PC-3 (cell line): ENCODE measurements around the gene CADM3. TPM values are rescaled to one million over a fixed set of nuclear protein-coding genes. Genes with fewer than 3 reads are reported as not detected.

Experiments used
- ATAC-seq: fragments of 200-7000 bp; cut with Tn5 transposase; 2 replicates; pipeline ENCODE4 v1.9.1; 2020; ENCODE audit warnings: mild to moderate bottlenecking, moderate library complexity
- BruUV-seq: library from RNA; stranded (reverse); fragments of 400-500 nt; replicated peaks from 2 replicates; lab custom pipeline; 2021; lab: Mats Ljungman, UMichigan
- CTCF ChIA-PET: fragments of 300-600 bp; sonication (Branson Sonifier 250); formaldehyde crosslinking; loops from one replicate; lab custom pipeline; 2022; ENCODE audit warnings: antibody characterized with exemption; lab: Charles Lee
- POLR2A ChIA-PET: fragments of 300-600 bp; sonication (Branson Sonifier 250); formaldehyde crosslinking; loops from one replicate; lab custom pipeline; 2022; ENCODE audit warnings: antibody characterized with exemption; ENCODE audit not compliant: unreplicated experiment; lab: Charles Lee
- DNase-seq: peaks from one replicate; pipeline ENCODE4 v3.0.0-alpha.2; 2015
- H2AFZ ChIP-seq: fragments of 300-600 bp; sonication (generic); 2 replicates; pipeline ENCODE4 v1.6.0; 2016; ENCODE audit warnings: antibody characterized with exemption, low read length
- H3F3A ChIP-seq: fragments of 300-600 bp; sonication (generic); one replicate; pipeline ENCODE4 v1.6.0; 2017; ENCODE audit warnings: antibody characterized with exemption, low read length, control low read depth, mild to moderate bottlenecking; ENCODE audit not compliant: unreplicated experiment
- H3K27ac ChIP-seq: fragments of 300-600 bp; sonication (generic); 2 replicates; pipeline ENCODE4 v1.5.1; 2016; ENCODE audit warnings: mild to moderate bottlenecking, low read length
- H3K27me3 ChIP-seq: fragments of 300-600 bp; sonication (generic); 2 replicates; pipeline ENCODE4 v1.6.1; 2016; ENCODE audit warnings: low read length, mixed read lengths
- H3K36me3 ChIP-seq: fragments of 300-600 bp; sonication (generic); 2 replicates; pipeline ENCODE4 v1.6.1; 2016; ENCODE audit warnings: low read depth, mixed run types, low read length, mixed read lengths
- H3K4me1 ChIP-seq: fragments of 300-600 bp; sonication (generic); 2 replicates; pipeline ENCODE4 v1.5.1; 2016; ENCODE audit warnings: low read length; ENCODE audit not compliant: insufficient read depth
- H3K4me2 ChIP-seq: fragments of 300-600 bp; sonication (generic); 2 replicates; pipeline ENCODE4 v1.6.0; 2016; ENCODE audit warnings: low read length
- H3K4me3 ChIP-seq: fragments of 300-600 bp; sonication (generic); 2 replicates; pipeline ENCODE4 v1.5.1; 2016; ENCODE audit warnings: mild to moderate bottlenecking, low read length, mixed read lengths
- H3K79me2 ChIP-seq: fragments of 300-600 bp; sonication (generic); 2 replicates; pipeline ENCODE4 v1.6.1; 2017; ENCODE audit warnings: low read length, mixed read lengths
- H3K9ac ChIP-seq: fragments of 300-600 bp; sonication (generic); 2 replicates; pipeline ENCODE4 v1.6.0; 2016; ENCODE audit warnings: mild to moderate bottlenecking, low read length
- H3K9me2 ChIP-seq: fragments of 300-600 bp; sonication (generic); replicated peaks from 2 replicates; pipeline ENCODE4 v1.6.1; 2016; ENCODE audit warnings: mixed run types, low read length, mixed read lengths
- H3K9me3 ChIP-seq: fragments of 300-600 bp; sonication (generic); 2 replicates; pipeline ENCODE4 v1.6.1; 2016; ENCODE audit warnings: low read length, mixed read lengths
- H4K20me1 ChIP-seq: fragments of 300-600 bp; sonication (generic); 2 replicates; pipeline ENCODE4 v1.6.1; 2016; ENCODE audit warnings: low read length, mixed read lengths
- CTCF ChIP-seq: fragments of 300-600 bp; sonication (generic); conservative IDR thresholded peaks from 2 replicates; pipeline ENCODE4 v1.5.1; 2017; ENCODE audit warnings: antibody characterized with exemption, low read depth, mild to moderate bottlenecking, low read length
- EZH2 ChIP-seq: fragments of 300-600 bp; sonication (generic); IDR thresholded peaks from one replicate; pipeline ENCODE4 v1.6.1; 2017; ENCODE audit warnings: antibody characterized with exemption, mild to moderate bottlenecking, low read length; ENCODE audit not compliant: unreplicated experiment
- EZH2phosphoT487 ChIP-seq: fragments of 300-600 bp; sonication (generic); IDR thresholded peaks from 2 replicates; pipeline ENCODE4 v1.6.1; 2018; ENCODE audit warnings: mild to moderate bottlenecking, antibody characterized with exemption, low read length, borderline replicate concordance
- intact Hi-C: fragments of 100-400 bp; cut with micrococcal nuclease; formaldehyde crosslinking; loops from 2 replicates; pipeline ENCODE4 v1.9.0; 2023
- total RNA-seq: library from RNA; depleted of rRNA; stranded (reverse); fragments of >200 nt; gene quantifications from 2 replicates; pipeline ENCODE4 v1.2.3, GENCODE V29; 2014

Gene CADM3
- total RNA-seq, 1 experiment from 2014 or later, result not detected

GRCh38 chr1:159200769-159201168 lies 29.4 kb downstream of the CADM3 start:
- no peak overlapping the region for H3K4me3 ChIP-seq
- DNase-seq (no peak), ATAC-seq (no peak)
- no peaks in the 10 kb centered on the region for H3K9me3 ChIP-seq
- H3K27me3 ChIP-seq, result peaks cover 85% of the 10 kb centered on the region
- H4K20me1 ChIP-seq, result no peaks in the 10 kb centered on the region
- no peaks in the 10 kb centered on the region for H3K79me2 ChIP-seq
- H3K9me2 ChIP-seq, result no peaks in the 10 kb centered on the region
- TF ChIP-seq EZH2 (no peak), CTCF (no peak), EZH2phosphoT487 (no peak)
- no peaks in the 10 kb centered on the region for H3K36me3 ChIP-seq
- H3K9ac ChIP-seq, result no peak overlapping the region
- ChIA-PET POLR2A (no interaction called here), CTCF (no interaction called here)
- no peak overlapping the region for H3K27ac ChIP-seq
- BruUV-seq, result no TSS peak
- H3K4me2 ChIP-seq, result no peak overlapping the region
- intact Hi-C loops, result no loop called here
- no peak overlapping the region for H2AFZ ChIP-seq
- H3K4me1 ChIP-seq, result no peaks in the 10 kb centered on the region
- no peaks in the 10 kb centered on the region for H3F3A ChIP-seq

GRCh38 chr1:159201642-159202041 lies 30.2 kb downstream of the CADM3 start:
- Histone ChIP-seq H3K4me3 (no peak overlapping the region), H3K9ac (no peak overlapping the region), H3K9me3 (no peaks in the 10 kb centered on the region), H3K36me3 (no peaks in the 10 kb centered on the region), H3K79me2 (no peaks in the 10 kb centered on the region), H3K9me2 (no peaks in the 10 kb centered on the region), H3K27me3 (peaks cover 85% of the 10 kb centered on the region), H2AFZ (no peak overlapping the region), H3K27ac (no peak overlapping the region), H3F3A (no peaks in the 10 kb centered on the region), H3K4me2 (no peak overlapping the region), H4K20me1 (no peaks in the 10 kb centered on the region), H3K4me1 (no peaks in the 10 kb centered on the region)
- POLR2A ChIA-PET, result no interaction called here
- TF ChIP-seq CTCF (no peak), EZH2 (no peak), EZH2phosphoT487 (no peak)
- no peak for ATAC-seq
- BruUV-seq, result no TSS peak
- DNase-seq, result no peak
- CTCF ChIA-PET, result interaction anchor here (0.6 kb wide), 1 partner anchor 21 kb away, joined by 4 read pairs; no protein-coding TSS in a partner anchor
- intact Hi-C loops, result no loop called here

- DNase-seq (no peak), ATAC-seq (no peak)
- Histone ChIP-seq H3K9me2 (no peaks in the 10 kb centered on the region), H4K20me1 (no peaks in the 10 kb centered on the region), H3K4me3 (no peak overlapping the region), H2AFZ (no peak overlapping the region), H3K27ac (no peak overlapping the region), H3K9me3 (no peaks in the 10 kb centered on the region), H3K4me1 (no peaks in the 10 kb centered on the region), H3K36me3 (no peaks in the 10 kb centered on the region), H3K4me2 (no peak overlapping the region), H3K79me2 (no peaks in the 10 kb centered on the region), H3F3A (no peaks in the 10 kb centered on the region), H3K9ac (no peak overlapping the region), H3K27me3 (peaks cover 93% of the 10 kb centered on the region)
- POLR2A ChIA-PET, result no interaction called here
- intact Hi-C loops, result no loop called here
- CTCF ChIA-PET, result no interaction called here
- TF ChIP-seq EZH2phosphoT487, result no peak
- TF ChIP-seq EZH2, result no peak
- TF ChIP-seq CTCF, result no peak
- BruUV-seq, result no TSS peak
Measured at GRCh38 chr1:159203610-159204009, 32.2 kb downstream of the CADM3 start.
